Stimulated activated CD4-positive, alpha-beta T cell treated with anti-CD3 and anti-CD28 coated beads, Interleukin-2, amount 100 ng/mL, for 48 hours (primary cell): ENCODE measurements around the gene CYB5R3.
"Not testable (repeated sequence)": the region's sequence is repeated elsewhere in the genome, so short reads cannot be mapped to it uniquely, and the experiment has no call there.

Source experiments
- DNase-seq, 2 donors: peaks; one replicate each; pipeline ENCODE4 v3.0.0-alpha.2; 2020

CYB5R3 gene

GRCh38 chr22:42596336-42596735 is 52.9 kb downstream of the CYB5R3 start:
- no peak for DNase-seq

- DNase-seq: no peak
Measured at GRCh38 chr22:42595434-42595833, 53.8 kb downstream of the CYB5R3 start.

DNA sequence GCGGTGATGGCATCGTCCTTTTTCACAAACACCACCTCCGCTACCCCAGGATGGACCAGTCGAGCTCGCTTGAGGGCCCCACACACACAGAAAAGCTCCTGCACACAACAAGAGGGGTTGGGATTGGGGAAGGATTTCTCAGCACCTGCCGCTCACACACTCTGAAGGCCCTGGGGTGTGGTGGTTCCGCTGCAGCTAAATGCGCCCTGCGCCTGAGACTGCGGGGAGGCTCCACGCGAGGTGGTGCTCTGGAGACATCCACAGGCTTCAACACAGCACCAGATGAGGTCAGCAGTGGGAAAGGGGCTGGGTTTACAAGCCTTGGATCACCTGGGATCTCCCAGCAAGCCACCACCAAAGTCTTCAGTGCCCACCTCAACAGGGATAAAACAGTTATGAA is 57.2 kb downstream of the CYB5R3 start:
- no peak for DNase-seq

DNA sequence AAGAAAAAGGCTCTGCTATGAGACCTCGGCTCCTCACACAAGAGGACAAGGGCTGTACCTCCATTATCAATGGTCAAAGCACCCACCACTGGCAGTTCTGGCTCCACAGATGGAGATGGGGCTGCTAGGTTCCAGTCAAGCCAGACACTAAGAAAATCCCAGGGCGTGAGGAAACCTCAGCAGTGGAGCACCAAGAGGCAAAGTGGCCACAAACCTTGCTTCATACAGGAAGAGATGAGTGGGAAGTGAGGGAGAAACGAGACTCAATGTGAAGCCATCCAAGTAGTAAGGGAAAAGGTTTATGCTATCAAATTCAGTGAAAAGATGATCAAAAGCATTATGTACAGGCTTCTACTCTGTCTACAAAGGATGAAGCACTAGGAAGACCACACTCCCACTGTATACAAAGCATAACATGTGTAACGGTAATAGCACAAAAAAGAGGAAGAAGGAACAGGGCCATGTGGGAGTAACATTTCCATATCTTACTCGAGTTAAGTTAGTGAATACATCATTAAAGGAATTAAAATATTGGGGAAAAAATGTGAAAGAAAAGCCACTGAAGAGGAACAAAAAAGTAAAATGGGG is 61.5 kb downstream of the CYB5R3 start:
- no peak for DNase-seq

DNA sequence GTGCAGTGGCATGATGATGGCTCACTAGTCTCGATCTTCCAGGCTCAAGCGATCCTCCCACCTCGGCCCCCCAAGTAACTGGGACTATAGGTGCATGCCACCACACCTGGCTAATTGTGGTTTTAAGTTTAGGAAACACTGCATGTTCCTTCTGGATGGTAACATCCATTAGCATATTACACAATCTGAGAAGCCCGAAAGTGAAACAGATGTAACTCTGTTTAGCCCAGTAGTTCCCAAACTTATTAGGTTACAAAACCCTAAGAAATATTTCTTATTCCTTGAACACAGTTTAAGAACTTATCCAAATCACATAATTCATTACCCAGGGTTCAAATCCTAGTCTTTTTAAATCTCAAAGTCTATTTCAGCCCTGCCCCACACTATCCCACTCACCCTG is 62.8 kb downstream of the CYB5R3 start:
- DNase-seq: no peak

- DNase-seq: no peak
Measured at GRCh38 chr22:42585096-42585495, 64.1 kb downstream of the CYB5R3 start.

- no peak for DNase-seq
Measured at GRCh38 chr22:42584364-42584940, 64.7 kb downstream of the CYB5R3 start.

- DNase-seq: no peak
Measured at GRCh38 chr22:42582987-42583386, 66.2 kb downstream of the CYB5R3 start.

- DNase-seq: peak; percentile 85 to 86
Measured at GRCh38 chr22:42581762-42582716, 67.2 kb downstream of the CYB5R3 start.

- not testable (repeated sequence) for DNase-seq
Measured at GRCh38 chr22:42581194-42581761, 67.9 kb downstream of the CYB5R3 start.

- not testable (repeated sequence) for DNase-seq
Measured at GRCh38 chr22:42580040-42580439, 69.2 kb downstream of the CYB5R3 start.

DNA sequence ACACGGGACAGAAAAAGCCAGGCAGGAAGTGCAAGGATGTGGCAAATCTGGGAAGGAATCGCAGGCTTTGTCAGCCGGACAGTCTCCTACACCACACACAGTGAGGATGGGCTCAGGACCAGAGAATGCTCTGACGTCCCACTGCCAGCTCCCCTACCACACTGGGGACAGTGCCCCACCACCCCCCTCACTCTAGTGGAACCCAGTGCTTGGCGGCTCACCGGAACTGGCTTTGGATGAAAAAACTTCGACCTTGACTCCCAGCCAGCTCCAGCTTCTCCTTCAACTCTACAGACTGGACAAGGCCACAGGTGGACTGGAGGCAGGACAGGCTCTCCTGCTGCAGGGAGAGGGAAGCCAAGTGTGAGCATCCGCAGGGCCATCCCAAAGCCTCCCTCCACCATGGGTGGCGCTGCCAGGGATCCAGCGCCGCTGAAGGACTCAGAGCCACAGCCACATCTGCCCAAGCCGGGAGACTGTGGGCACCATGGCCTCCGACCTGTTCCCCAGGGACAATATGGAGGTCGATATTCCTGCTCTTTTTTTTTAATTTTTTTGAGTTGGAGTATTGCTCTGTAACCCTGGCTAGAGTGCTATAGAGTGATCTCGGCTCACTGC is 71.5 kb downstream of the CYB5R3 start:
- DNase-seq: no peak

GRCh38 chr22:42577141-42577540 is 72.1 kb downstream of the CYB5R3 start:
- not testable (repeated sequence) for DNase-seq

GRCh38 chr22:42575996-42576574 is 73.1 kb downstream of the CYB5R3 start:
- not testable (repeated sequence) for DNase-seq

- not testable (repeated sequence) for DNase-seq
Measured at GRCh38 chr22:42574468-42574867, 74.7 kb downstream of the CYB5R3 start.

- not testable (repeated sequence) for DNase-seq
Measured at GRCh38 chr22:42574046-42574445, 75.1 kb downstream of the CYB5R3 start.

DNA sequence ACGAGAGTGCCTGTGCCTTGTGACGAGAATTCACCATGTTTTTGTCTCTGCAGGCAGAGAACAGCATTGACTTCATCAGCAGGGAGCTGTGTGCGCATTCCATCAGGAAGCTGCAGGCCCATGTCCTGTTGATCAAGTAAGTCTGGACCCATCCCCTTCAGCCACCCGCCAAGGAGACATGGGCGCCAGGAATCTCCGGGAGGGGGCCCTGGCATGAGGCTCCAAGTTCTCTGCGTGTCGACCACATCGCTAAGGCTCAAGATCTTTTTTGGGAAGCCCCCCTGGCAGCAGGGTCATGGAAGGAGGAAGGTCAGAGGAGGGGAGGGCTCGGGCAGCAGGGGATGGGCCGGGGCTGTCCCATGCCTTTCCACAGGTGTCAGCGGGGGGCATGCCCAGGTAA is 78.1 kb downstream of the CYB5R3 start:
- not testable (repeated sequence) for DNase-seq

DNA sequence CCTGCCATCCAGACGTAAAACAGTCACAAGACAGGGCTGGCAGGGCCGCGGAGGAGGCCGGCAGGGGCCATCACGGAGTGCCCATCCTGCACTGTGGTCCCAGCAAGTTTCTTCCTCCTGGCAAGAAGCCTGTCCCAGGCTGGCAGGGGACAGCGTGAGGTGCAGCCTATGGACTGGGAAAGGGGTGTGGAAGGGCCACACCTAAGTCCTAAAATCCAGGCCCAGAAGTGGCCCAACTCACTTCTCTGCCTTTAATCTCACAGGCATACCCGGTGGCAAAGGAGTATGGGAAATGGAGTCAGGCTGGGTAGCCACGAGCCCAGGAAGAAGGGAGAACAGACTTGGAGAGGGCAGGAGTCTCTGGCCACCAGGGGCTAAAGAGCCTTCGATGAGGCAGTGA is 78.6 kb downstream of the CYB5R3 start:
- not testable (repeated sequence) for DNase-seq

DNA sequence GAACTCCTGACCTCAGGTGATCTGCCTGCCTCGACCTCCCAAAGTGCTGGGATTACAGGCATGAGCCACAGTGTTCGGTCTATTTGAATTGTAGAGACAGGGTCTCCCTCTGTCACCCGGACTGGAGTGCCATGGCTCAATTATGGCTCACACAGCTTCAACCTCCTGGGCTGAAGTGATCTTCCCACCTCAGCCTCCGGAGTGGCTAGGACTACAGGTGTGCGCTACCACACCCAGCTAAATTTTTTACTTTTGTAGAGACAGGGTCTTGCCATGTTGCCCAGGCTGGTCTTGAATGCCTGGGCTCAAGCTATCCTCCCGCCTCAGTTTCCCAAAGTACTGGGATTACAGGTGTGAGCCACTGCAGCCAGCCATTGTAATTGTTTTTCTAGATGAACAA is 81.2 kb downstream of the CYB5R3 start:
- not testable (repeated sequence) for DNase-seq
